ENCODE results near the gene AGBL1. TPM values are rescaled to one million over a fixed set of nuclear protein-coding genes. Genes with fewer than 3 reads are reported as not detected.

AGBL1 gene
- total RNA-seq, 1 donor from 2014 or later: 0.14 TPM

DNA sequence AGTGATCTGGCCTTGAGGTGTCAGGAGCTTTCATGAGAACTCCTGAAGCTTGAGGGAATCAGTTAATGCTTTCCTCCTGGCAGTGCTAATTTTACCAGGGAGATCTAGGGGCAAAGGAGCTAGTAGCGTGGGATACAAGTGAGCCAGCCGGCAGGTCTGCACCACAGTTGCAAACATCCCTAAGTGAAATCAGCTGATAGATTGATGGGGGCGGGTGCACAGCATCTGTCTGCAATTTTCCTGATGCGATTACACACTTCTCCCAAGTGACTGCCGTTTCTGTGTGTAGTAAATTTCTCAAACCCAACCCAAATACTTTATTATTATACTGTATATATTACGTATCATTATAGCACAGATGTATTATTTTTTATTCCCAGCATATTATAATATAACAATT, 304.5 kb downstream of the AGBL1 start:
- Mint-ChIP-seq H3K4me1 (ENCODE audit: low read depth) (no peaks in the 10 kb centered on the region), H3K4me3 (ENCODE audit: low read depth) (no peak overlapping the region), H3K27me3 (ENCODE audit: low read depth) (peaks cover 5% of the 10 kb centered on the region), H3K27ac (no peak overlapping the region), H3K36me3 (ENCODE audit: low read depth) (no peaks in the 10 kb centered on the region), H3K9me3 (no peaks in the 10 kb centered on the region)
- intact Hi-C loops (cut with micrococcal nuclease): no loop called here
- DNase-seq (ENCODE audit: low spot score): no peak

DNA sequence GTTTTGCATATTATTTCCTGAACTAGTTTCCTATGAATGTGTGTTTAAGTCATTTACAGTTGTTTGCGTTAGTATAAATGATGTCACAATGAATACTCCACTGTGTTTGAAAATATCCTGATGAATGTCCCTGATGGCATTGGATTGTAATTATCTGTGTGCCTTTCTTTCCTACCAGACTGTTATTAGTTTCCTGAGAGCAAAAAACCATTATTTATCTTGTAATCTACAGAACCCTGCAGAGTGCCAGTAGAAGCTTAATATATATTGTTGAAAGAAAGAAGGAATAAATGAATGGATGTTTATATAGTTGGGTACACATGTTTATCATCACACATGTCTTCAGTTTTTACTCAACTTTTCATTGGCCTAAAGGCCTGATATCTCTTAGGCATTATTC, 312.6 kb downstream of the AGBL1 start:
- peaks cover 6% of the 10 kb centered on the region for H3K27me3 Mint-ChIP-seq (ENCODE audit: low read depth)
- no peak overlapping the region for H3K27ac Mint-ChIP-seq
- H3K9me3 Mint-ChIP-seq: no peaks in the 10 kb centered on the region
- no peak for DNase-seq (ENCODE audit: low spot score)
- no peaks in the 10 kb centered on the region for H3K4me1 Mint-ChIP-seq (ENCODE audit: low read depth)
- H3K36me3 Mint-ChIP-seq (ENCODE audit: low read depth): no peaks in the 10 kb centered on the region
- no peak overlapping the region for H3K4me3 Mint-ChIP-seq (ENCODE audit: low read depth)
- intact Hi-C loops (cut with micrococcal nuclease): no loop called here

- intact Hi-C loops (cut with micrococcal nuclease): no loop called here
- Mint-ChIP-seq H3K4me1 (ENCODE audit: low read depth) (no peaks in the 10 kb centered on the region), H3K36me3 (ENCODE audit: low read depth) (no peaks in the 10 kb centered on the region), H3K9me3 (no peaks in the 10 kb centered on the region), H3K27ac (no peak overlapping the region), H3K4me3 (ENCODE audit: low read depth) (no peak overlapping the region), H3K27me3 (ENCODE audit: low read depth) (peaks cover 6% of the 10 kb centered on the region)
- DNase-seq (ENCODE audit: low spot score): no peak
Observed at GRCh38 chr15:86392874-86393273, 313.2 kb downstream of the AGBL1 start.

- H3K27me3 Mint-ChIP-seq (ENCODE audit: low read depth): peaks cover 2% of the 10 kb centered on the region
- no peaks in the 10 kb centered on the region for H3K4me1 Mint-ChIP-seq (ENCODE audit: low read depth)
- H3K27ac Mint-ChIP-seq: no peak overlapping the region
- H3K4me3 Mint-ChIP-seq (ENCODE audit: low read depth): no peak overlapping the region
- intact Hi-C loops (cut with micrococcal nuclease): no loop called here
- no peaks in the 10 kb centered on the region for H3K9me3 Mint-ChIP-seq
- no peaks in the 10 kb centered on the region for H3K36me3 Mint-ChIP-seq (ENCODE audit: low read depth)
- DNase-seq (ENCODE audit: low spot score): no peak
Observed at GRCh38 chr15:86394866-86395265, 315.2 kb downstream of the AGBL1 start.

GRCh38 chr15:86399041-86399954, 319.6 kb downstream of the AGBL1 start:
- no peak for DNase-seq (ENCODE audit: low spot score)
- Mint-ChIP-seq H3K27ac (no peak overlapping the region), H3K27me3 (ENCODE audit: low read depth) (peaks cover under 1% of the 10 kb centered on the region), H3K9me3 (no peaks in the 10 kb centered on the region), H3K36me3 (ENCODE audit: low read depth) (no peaks in the 10 kb centered on the region), H3K4me3 (ENCODE audit: low read depth) (no peak overlapping the region), H3K4me1 (ENCODE audit: low read depth) (no peaks in the 10 kb centered on the region)
- intact Hi-C loops (cut with micrococcal nuclease): no loop called here

DNA sequence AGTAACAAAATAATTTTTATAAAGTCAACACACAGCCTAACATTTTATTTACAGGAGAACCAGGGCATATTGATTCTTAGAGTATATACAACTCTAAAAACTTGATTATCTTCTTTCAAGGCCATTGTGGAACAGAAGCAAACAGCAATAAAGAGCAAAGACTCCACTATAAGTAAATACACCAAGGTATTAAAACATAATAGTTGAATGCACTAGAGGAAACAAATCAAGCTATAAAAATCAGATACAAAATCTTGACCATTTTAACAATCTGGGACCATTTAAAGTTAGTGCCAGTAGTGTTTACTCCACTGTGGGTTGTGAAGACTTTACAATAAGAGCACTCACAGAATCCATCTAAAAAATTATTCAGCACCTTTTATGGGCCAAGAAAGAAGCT, 323.6 kb downstream of the AGBL1 start:
- Mint-ChIP-seq H3K4me3 (ENCODE audit: low read depth) (no peak overlapping the region), H3K9me3 (no peaks in the 10 kb centered on the region), H3K27ac (no peak overlapping the region), H3K36me3 (ENCODE audit: low read depth) (no peaks in the 10 kb centered on the region), H3K27me3 (ENCODE audit: low read depth) (no peaks in the 10 kb centered on the region), H3K4me1 (ENCODE audit: low read depth) (no peaks in the 10 kb centered on the region)
- no peak for DNase-seq (ENCODE audit: low spot score)
- intact Hi-C loops (cut with micrococcal nuclease): no loop called here

DNA sequence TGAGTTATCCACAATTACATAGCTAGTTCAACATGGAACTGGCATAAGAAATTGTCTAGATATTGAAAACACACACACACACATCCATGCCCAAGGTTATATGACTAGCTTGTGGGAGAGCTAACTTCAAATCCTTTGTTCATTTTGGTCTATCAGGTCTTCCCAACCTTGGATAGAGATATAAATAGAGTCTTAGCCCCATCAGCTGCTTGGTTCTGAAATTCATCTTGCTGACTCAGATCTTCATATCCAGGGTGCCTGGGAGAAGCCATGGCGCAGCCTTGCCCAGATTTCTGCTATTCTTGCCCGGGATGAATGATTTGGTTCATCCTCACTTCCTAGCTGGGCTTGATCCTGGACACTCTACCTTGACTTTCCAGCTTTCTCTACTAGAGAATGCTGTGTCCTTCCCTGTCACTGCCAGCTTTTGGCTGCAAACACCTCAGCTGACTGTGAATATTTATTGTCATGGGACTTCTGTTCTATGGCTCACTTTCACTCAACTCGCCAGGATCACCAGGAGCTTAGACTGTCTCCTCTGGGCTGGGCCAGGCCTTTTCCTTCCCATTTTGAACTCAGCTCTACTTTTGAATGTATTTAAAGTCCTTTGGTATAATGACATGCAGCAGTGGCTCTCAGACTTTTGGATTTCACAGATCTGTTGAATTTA, 324.4 kb downstream of the AGBL1 start:
- no peak for DNase-seq (ENCODE audit: low spot score)
- Mint-ChIP-seq H3K4me1 (ENCODE audit: low read depth) (no peaks in the 10 kb centered on the region), H3K36me3 (ENCODE audit: low read depth) (no peaks in the 10 kb centered on the region), H3K27me3 (ENCODE audit: low read depth) (no peaks in the 10 kb centered on the region), H3K9me3 (no peaks in the 10 kb centered on the region), H3K4me3 (ENCODE audit: low read depth) (no peak overlapping the region), H3K27ac (no peak overlapping the region)
- intact Hi-C loops (cut with micrococcal nuclease): no loop called here

- intact Hi-C loops (cut with micrococcal nuclease): no loop called here
- no peaks in the 10 kb centered on the region for H3K9me3 Mint-ChIP-seq
- no peak overlapping the region for H3K4me3 Mint-ChIP-seq (ENCODE audit: low read depth)
- DNase-seq (ENCODE audit: low spot score): no peak
- no peaks in the 10 kb centered on the region for H3K27me3 Mint-ChIP-seq (ENCODE audit: low read depth)
- no peaks in the 10 kb centered on the region for H3K4me1 Mint-ChIP-seq (ENCODE audit: low read depth)
- H3K27ac Mint-ChIP-seq: no peak overlapping the region
- no peaks in the 10 kb centered on the region for H3K36me3 Mint-ChIP-seq (ENCODE audit: low read depth)
Observed at GRCh38 chr15:86408261-86408660, 328.6 kb downstream of the AGBL1 start.

- Mint-ChIP-seq H3K27me3 (ENCODE audit: low read depth) (no peaks in the 10 kb centered on the region), H3K4me3 (ENCODE audit: low read depth) (no peak overlapping the region), H3K9me3 (no peaks in the 10 kb centered on the region), H3K27ac (no peak overlapping the region), H3K36me3 (ENCODE audit: low read depth) (no peaks in the 10 kb centered on the region), H3K4me1 (ENCODE audit: low read depth) (no peaks in the 10 kb centered on the region)
- intact Hi-C loops (cut with micrococcal nuclease): no loop called here
- no peak for DNase-seq (ENCODE audit: low spot score)
Observed at GRCh38 chr15:86411916-86412315, 332.2 kb downstream of the AGBL1 start.

DNA sequence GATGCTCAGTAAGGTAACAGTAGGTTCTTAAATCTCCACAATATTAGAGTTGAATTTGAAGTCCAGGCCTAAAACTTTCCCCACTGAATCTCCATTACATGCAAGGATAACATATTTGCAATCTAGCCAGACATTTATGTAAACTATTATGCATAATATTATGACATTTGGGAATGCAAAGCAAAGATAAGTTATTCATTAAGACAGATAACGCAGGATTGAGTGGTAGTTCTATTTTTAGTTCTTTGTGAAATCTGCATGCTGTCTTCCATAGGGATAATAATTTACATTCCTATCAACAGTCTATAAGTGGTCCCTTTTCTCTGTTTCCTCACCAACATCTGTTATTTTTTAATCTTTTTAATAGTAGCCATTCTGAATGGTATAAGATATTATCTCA, 333.5 kb downstream of the AGBL1 start:
- no peaks in the 10 kb centered on the region for H3K4me1 Mint-ChIP-seq (ENCODE audit: low read depth)
- DNase-seq (ENCODE audit: low spot score): no peak
- H3K27me3 Mint-ChIP-seq (ENCODE audit: low read depth): no peaks in the 10 kb centered on the region
- H3K9me3 Mint-ChIP-seq: no peaks in the 10 kb centered on the region
- H3K27ac Mint-ChIP-seq: no peak overlapping the region
- no peak overlapping the region for H3K4me3 Mint-ChIP-seq (ENCODE audit: low read depth)
- intact Hi-C loops (cut with micrococcal nuclease): no loop called here
- no peaks in the 10 kb centered on the region for H3K36me3 Mint-ChIP-seq (ENCODE audit: low read depth)

DNA sequence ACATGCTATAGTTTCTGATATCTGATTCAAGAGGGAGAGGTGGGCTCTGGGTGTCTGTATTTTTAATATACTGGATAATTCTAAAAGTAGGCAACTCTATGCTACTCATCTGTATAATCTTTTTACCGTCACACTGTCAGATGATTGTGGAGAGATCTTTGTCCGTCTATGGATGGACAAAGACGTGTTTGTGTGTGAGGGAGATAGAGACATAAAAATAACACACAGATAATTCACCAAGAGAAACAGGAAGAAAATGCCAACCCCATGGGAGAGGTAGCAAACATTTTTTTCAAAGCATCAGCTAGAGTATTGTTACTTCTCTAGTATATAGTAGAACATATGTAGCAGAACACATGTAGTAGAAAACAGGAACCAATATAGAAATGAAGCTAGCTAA, 346.1 kb downstream of the AGBL1 start:
- no peaks in the 10 kb centered on the region for H3K27me3 Mint-ChIP-seq (ENCODE audit: low read depth)
- no peak overlapping the region for H3K27ac Mint-ChIP-seq
- intact Hi-C loops (cut with micrococcal nuclease): no loop called here
- no peaks in the 10 kb centered on the region for H3K4me1 Mint-ChIP-seq (ENCODE audit: low read depth)
- no peak overlapping the region for H3K4me3 Mint-ChIP-seq (ENCODE audit: low read depth)
- peaks cover 7% of the 10 kb centered on the region for H3K9me3 Mint-ChIP-seq
- no peaks in the 10 kb centered on the region for H3K36me3 Mint-ChIP-seq (ENCODE audit: low read depth)
- DNase-seq (ENCODE audit: low spot score): no peak

DNA sequence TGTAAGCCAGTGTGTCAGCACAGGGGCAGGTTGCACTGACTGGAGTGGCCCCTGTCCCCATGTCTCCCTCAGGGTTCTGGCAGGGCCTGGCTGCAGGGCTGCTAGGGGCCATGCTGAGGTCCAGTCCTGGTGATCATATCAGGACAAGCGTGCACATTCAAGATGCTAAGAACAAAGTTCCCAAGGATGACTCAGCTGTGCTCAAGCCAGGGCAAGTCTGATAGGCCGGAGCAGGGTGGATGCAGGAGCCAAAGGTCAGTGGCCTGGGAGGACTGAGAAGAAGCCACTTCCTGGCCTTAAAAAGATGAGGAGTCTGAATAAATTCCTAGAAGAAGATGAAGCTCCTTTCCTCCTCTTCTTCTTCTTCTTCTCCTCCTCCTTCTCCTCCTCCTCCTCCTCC, 353.2 kb downstream of the AGBL1 start:
- Mint-ChIP-seq H3K9me3 (no peaks in the 10 kb centered on the region), H3K27me3 (ENCODE audit: low read depth) (no peaks in the 10 kb centered on the region), H3K4me3 (ENCODE audit: low read depth) (no peak overlapping the region), H3K27ac (no peak overlapping the region), H3K4me1 (ENCODE audit: low read depth) (peaks cover 1% of the 10 kb centered on the region), H3K36me3 (ENCODE audit: low read depth) (no peaks in the 10 kb centered on the region)
- intact Hi-C loops (cut with micrococcal nuclease): no loop called here
- no peak for DNase-seq (ENCODE audit: low spot score)

- Mint-ChIP-seq H3K27ac (no peak overlapping the region), H3K36me3 (ENCODE audit: low read depth) (no peaks in the 10 kb centered on the region), H3K9me3 (no peaks in the 10 kb centered on the region), H3K27me3 (ENCODE audit: low read depth) (no peaks in the 10 kb centered on the region), H3K4me1 (ENCODE audit: low read depth) (peaks cover 1% of the 10 kb centered on the region), H3K4me3 (ENCODE audit: low read depth) (no peak overlapping the region)
- no peak for DNase-seq (ENCODE audit: low spot score)
- intact Hi-C loops (cut with micrococcal nuclease): no loop called here
Observed at GRCh38 chr15:86433983-86434382, 354.3 kb downstream of the AGBL1 start.
